DOHH2 (cell line): ENCODE measurements around the gene CEL.

ENCODE experiments used
- CTCF ChIP-seq: fragments of 200-600 bp; sonication (generic); IDR thresholded peaks from one replicate; pipeline ENCODE4 v1.5.1; 2014; ENCODE audit warnings: antibody characterized with exemption, mild to moderate bottlenecking, low read depth, low read length; ENCODE audit not compliant: poor library complexity, severe bottlenecking
- EZH2phosphoT487 ChIP-seq: fragments of 200-600 bp; sonication (generic); IDR thresholded peaks from 2 replicates; pipeline ENCODE4 v1.6.1; 2017; ENCODE audit warnings: borderline replicate concordance, mild to moderate bottlenecking, antibody characterized with exemption, low read length, moderate library complexity, mixed read lengths

- TF ChIP-seq EZH2phosphoT487 = no peak
- no peak for TF ChIP-seq CTCF
Observed at GRCh38 chr9:133119103-133119845, 57.5 kb downstream of the CEL start.
